GM13976 (cell line): Measurements from ENCODE around the gene FYB1.

ENCODE experiments used
- DNase-seq: peaks from one replicate; pipeline ENCODE4 v3.0.0; 2012; ENCODE audit warnings: low spot score
- in situ Hi-C: fragments of 300-500 bp; cut with MboI; formaldehyde crosslinking; loops from one replicate; pipeline ENCODE4 v1.12.0; 2022; ENCODE audit warnings: low sequenced_read_pairs, mixed read lengths, inconsistent platforms; ENCODE audit not compliant: unreplicated experiment
- TF ChIP-seq, protein P1 (sequence below): IDR thresholded peaks from 2 replicates; pipeline ENCODE4 v1.5.1; 2012; ENCODE audit warnings: borderline replicate concordance, mild to moderate bottlenecking; ENCODE audit not compliant: insufficient read depth; ENCODE audit errors: extremely low read depth, missing control alignments, control extremely low read depth

Gene FYB1

DNA sequence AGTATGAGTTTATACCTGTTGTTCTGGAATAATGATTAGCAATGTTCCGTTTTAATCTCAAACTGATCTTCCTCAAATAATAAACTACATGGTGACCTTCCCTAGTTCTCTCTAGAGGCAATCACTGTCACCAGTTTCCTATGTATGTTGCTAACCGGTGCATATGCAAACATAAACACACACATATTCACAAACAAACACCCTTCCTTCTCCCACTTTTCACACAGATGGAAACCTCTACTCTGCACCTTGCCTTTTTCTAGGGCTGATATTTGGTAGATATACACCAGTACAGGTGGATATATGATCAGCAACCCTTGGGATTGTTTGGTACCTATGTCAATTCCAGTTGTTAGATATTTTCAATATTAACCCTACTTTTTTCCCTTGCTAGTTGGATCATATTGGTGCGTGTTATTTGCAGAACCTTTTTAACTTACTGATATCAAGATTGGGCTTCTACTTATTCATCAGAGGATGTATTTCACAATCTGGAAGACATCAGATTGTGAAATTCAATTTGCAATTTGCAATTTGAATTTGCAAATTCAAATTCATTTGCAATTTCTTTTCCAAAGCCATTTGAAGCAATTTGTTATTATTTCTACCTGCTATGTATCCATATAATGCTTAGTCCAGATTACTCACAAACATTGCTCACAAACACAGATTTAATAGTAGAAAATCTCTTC, 12.6 kb downstream of the FYB1 start:
- no peak for DNase-seq
- in situ Hi-C loops, result no loop called here
- TF ChIP-seq, protein P1, sequence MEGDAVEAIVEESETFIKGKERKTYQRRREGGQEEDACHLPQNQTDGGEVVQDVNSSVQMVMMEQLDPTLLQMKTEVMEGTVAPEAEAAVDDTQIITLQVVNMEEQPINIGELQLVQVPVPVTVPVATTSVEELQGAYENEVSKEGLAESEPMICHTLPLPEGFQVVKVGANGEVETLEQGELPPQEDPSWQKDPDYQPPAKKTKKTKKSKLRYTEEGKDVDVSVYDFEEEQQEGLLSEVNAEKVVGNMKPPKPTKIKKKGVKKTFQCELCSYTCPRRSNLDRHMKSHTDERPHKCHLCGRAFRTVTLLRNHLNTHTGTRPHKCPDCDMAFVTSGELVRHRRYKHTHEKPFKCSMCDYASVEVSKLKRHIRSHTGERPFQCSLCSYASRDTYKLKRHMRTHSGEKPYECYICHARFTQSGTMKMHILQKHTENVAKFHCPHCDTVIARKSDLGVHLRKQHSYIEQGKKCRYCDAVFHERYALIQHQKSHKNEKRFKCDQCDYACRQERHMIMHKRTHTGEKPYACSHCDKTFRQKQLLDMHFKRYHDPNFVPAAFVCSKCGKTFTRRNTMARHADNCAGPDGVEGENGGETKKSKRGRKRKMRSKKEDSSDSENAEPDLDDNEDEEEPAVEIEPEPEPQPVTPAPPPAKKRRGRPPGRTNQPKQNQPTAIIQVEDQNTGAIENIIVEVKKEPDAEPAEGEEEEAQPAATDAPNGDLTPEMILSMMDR, result no peak

DNA sequence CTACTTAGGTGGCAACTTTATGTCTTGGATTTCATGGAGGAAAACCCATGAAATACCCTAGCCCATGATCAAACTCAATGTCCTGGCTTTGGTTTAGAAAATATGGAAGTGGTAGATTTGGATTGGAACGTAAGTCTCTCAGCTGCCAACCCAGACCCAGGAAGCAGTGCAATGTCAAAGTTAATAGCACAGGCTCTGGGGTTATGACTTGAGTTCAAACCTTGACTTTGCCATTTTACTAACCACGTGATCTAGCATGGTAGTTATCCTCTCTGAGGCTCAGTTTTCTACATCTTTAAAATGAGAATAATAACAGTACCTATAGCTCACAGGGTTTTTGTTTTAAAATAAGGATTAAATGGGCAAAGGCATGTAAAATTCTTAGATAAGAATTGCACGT, 13.8 kb downstream of the FYB1 start:
- DNase-seq, result no peak
- TF ChIP-seq, protein P1, result no peak
- in situ Hi-C loops, result no loop called here

DNA sequence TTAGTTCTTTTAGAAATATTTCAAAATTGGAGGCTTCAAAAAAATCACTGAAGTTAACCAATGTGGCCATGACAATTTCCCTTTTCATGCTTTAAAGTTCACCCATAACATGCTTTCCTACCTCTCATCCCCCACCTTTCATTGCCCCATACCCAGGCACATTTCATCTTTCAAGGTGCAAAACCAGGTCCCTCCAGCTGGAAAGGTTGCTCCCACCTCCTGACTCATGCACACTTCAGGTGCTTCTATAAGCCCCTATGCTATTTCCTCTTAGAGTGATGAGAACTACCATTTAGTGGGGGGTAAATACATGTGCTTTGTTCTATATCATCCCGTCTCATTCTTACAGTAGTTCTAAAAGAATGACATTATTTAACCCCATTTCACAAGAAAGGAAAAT, 15.4 kb downstream of the FYB1 start:
- in situ Hi-C loops, result no loop called here
- no peak for DNase-seq
- TF ChIP-seq, protein P1, result no peak

DNA sequence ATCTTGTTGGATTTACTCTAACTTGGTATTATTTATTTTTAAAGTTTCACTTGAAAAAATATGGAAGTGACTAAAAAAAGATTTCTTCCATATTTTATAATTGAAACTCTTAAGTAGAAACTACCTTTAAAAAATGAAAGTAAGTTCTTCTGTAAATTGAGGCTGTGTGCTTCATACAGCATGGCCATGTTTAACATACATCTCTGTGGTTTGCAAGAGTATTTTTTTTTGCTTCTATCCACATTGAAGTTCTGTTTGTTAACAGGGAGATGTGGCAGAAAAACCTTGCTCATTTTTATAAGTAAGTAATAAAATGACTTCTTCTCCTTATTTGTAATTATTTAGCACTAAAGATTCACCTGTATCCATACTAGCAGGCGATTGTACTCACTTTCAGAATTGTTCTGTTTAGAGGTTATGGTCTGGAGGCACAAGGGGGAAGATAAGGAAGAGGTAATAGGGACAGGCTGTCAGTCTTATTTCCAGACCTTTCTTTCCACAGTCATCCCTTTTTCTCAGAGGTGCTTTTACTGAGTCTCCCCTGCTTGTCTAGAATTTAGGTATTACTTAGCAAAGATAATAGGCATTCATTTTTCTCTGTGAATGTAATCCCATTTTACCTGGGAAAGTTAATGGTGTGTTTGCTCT, 16.0 kb downstream of the FYB1 start:
- TF ChIP-seq, protein P1, result no peak
- in situ Hi-C loops, result no loop called here
- no peak for DNase-seq

DNA sequence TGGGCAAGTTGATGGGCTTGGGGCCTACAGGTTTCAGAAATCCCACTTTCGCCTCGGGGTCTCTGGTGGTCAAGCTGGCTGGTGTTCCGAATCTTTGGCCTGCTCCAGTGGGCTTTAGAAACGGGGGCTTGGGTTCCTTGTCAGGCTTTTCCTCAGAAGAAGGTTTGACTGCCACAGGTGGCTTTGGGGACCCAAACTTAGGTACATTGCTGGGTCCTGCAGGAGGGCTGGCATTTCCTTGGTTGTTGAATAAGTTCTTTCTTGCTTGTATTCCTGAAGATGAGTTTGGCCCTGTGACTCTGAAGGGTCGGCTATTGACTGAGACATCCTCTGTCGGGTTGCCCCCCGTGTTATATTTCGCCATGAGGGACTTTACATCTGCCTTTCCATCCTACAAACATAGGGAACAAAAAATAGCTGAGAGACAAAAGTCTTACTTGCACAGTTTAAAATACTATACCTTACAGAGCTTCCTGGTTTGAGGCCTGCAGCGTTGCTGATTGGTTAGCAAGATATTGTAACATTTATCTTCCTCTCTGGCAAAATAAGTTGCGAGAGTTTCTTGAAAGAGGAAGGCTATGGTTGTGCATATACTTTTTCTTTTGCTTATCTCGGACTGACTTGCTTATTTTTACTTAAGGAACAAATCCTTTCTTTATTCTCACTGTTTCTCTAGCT, 16.6 kb downstream of the FYB1 start:
- TF ChIP-seq, protein P1, result no peak
- no peak for DNase-seq
- in situ Hi-C loops, result no loop called here

DNA sequence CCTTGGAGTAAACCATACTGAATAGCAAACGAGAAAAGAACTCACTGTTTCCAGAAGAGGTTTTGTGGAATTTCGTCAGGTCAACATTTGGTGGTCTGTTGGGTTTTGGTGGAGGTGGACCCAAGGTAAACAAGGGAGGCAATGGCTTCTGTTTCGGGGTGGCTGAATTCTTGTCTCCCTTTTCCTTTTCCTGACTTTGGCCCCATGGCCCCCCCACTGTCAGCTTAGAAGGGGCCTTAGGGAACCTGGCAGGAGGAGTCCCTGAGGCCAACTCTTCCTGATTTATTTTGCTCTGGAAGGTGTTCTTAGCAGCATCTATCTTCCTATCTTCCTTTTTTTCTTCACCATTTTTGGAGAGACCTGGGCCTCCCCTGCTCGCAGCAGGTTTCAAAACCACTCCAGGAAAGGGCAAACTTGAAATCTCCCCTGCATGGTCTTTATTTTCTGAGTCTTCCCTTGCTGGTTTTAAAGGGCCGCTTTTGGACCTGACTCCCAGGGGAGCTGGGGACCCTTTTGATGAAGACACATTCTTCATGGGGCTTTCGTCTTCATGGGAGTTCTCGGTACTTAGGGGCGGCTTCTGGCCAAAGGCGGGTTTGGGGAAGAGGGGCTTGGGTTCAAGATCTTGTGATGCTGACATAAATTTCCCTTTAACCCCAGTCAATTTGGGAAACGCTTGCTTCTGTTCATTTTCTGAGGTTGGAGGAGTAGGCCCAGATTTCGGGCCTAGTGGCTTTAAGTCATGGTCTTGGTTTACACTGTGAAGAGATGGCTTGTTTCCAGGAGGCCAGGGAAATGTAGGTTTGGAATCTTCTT, 17.4 kb downstream of the FYB1 start:
- in situ Hi-C loops, result no loop called here
- TF ChIP-seq, protein P1, result no peak
- no peak for DNase-seq
